IMR-90 (cell line): ENCODE data around the gene AMN. TPM values are rescaled to one million over a fixed set of nuclear protein-coding genes. Genes with fewer than 3 reads are reported as not detected.
A peak's percentile ranks its signal among the peaks of the same experiment; 100 is the strongest.

Experiments used
- ATAC-seq: fragments of 200-7000 bp; cut with Tn5 transposase; 2 replicates; pipeline ENCODE4 v1.9.1; 2020; ENCODE audit warnings: low read depth, mild to moderate bottlenecking, moderate library complexity
- BruUV-seq: library from RNA; stranded (reverse); fragments of 400-500 nt; replicated peaks from 2 replicates; lab custom pipeline; 2021; lab: Mats Ljungman, UMichigan
- CTCF ChIA-PET: fragments of 300-600 bp; formaldehyde crosslinking; extraction: SDS; loops from one replicate; lab custom pipeline; 2021; ENCODE audit warnings: antibody characterized with exemption; lab: Yijun Ruan, JAX
- POLR2A ChIA-PET: fragments of 300-600 bp; sonication (Branson Sonifier 250); formaldehyde crosslinking; loops from one replicate; lab custom pipeline; 2022; ENCODE audit warnings: antibody characterized with exemption; ENCODE audit not compliant: unreplicated experiment; lab: Charles Lee
- DNase-seq: peaks from one replicate; pipeline ENCODE4 v3.0.0; 2013
- H2AFZ ChIP-seq: replicated peaks from 2 replicates; pipeline ENCODE3; 2013; ENCODE audit warnings: low read length, mild to moderate bottlenecking; ENCODE audit not compliant: poor library complexity
- H2AK5ac ChIP-seq: 2 replicates; pipeline ENCODE4 v1.6.1; 2013; ENCODE audit warnings: low read depth, low read length, inconsistent platforms
- H2AK9ac ChIP-seq: replicated peaks from 2 replicates; pipeline ENCODE3; 2013; ENCODE audit warnings: mild to moderate bottlenecking, low read depth, low read length, moderate library complexity; ENCODE audit not compliant: poor library complexity
- H2BK120ac ChIP-seq: 2 replicates; pipeline ENCODE4 v1.6.1; 2013; ENCODE audit warnings: low read depth, low read length, inconsistent platforms
- H2BK15ac ChIP-seq: 3 replicates; pipeline ENCODE4 v1.6.1; 2013; ENCODE audit warnings: low read depth, low read length, inconsistent platforms
- H2BK20ac ChIP-seq: 2 replicates; pipeline ENCODE4 v1.6.1; 2013; ENCODE audit warnings: low read depth, mild to moderate bottlenecking, inconsistent platforms, low read length, moderate library complexity
- H2BK5ac ChIP-seq: 2 replicates; pipeline ENCODE4 v1.6.1; 2013; ENCODE audit warnings: mild to moderate bottlenecking, low read depth, low read length, inconsistent platforms; ENCODE audit not compliant: poor library complexity, severe bottlenecking
- H3K14ac ChIP-seq: replicated peaks from 2 replicates; pipeline ENCODE4 v1.6.1; 2013; ENCODE audit warnings: low read depth, low read length, inconsistent platforms
- H3K18ac ChIP-seq: 2 replicates; pipeline ENCODE4 v1.6.1; 2013; ENCODE audit warnings: low read depth, low read length, control low read depth
- H3K23ac ChIP-seq: 2 replicates; pipeline ENCODE4 v1.6.1; 2013; ENCODE audit warnings: low read depth, low read length, inconsistent platforms
- H3K27ac ChIP-seq: 2 replicates; pipeline ENCODE4 v1.5.1; 2013; ENCODE audit warnings: mild to moderate bottlenecking, control low read depth, low read length; ENCODE audit not compliant: insufficient read depth
- H3K27me3 ChIP-seq: 2 replicates; pipeline ENCODE4 v1.6.1; 2013; ENCODE audit warnings: low read length; ENCODE audit not compliant: control insufficient read depth, insufficient read depth
- H3K36me3 ChIP-seq: 2 replicates; pipeline ENCODE4 v1.6.1; 2013; ENCODE audit warnings: low read length, mixed read lengths; ENCODE audit not compliant: control insufficient read depth, insufficient read depth
- H3K4ac ChIP-seq: 2 replicates; pipeline ENCODE4 v1.6.1; 2013; ENCODE audit warnings: low read depth, low read length, inconsistent platforms
- H3K4me1 ChIP-seq: 2 replicates; pipeline ENCODE4 v1.6.1; 2013; ENCODE audit warnings: low read length, mixed read lengths; ENCODE audit not compliant: control insufficient read depth, insufficient read depth
- H3K4me2 ChIP-seq: 2 replicates; pipeline ENCODE4 v1.6.1; 2013; ENCODE audit warnings: low read depth, mild to moderate bottlenecking, control low read depth, low read length, moderate library complexity
- H3K4me3 ChIP-seq: 2 replicates; pipeline ENCODE4 v1.5.1; 2013; ENCODE audit warnings: low read depth, mild to moderate bottlenecking, control low read depth, low read length, moderate library complexity; ENCODE audit not compliant: insufficient read depth
- H3K56ac ChIP-seq: 2 replicates; pipeline ENCODE4 v1.6.1; 2013; ENCODE audit warnings: low read length, inconsistent platforms; ENCODE audit not compliant: insufficient read depth; ENCODE audit errors: extremely low read depth
- H3K79me1 ChIP-seq, 2 experiments: 2 replicates each; pipeline ENCODE4 v1.6.1; 2013; ENCODE audit warnings: low read length in 2 of 2, inconsistent platforms in 1 of 2, low read depth in 1 of 2
- H3K9ac ChIP-seq: 2 replicates; pipeline ENCODE4 v1.6.1; 2013; ENCODE audit warnings: low read depth, low read length, control low read depth
- H3K9me1 ChIP-seq: 2 replicates; pipeline ENCODE4 v1.6.1; 2013; ENCODE audit warnings: low read length, inconsistent platforms; ENCODE audit not compliant: insufficient read depth
- H3K9me3 ChIP-seq: 2 replicates; pipeline ENCODE4 v1.6.1; 2013; ENCODE audit warnings: low read length; ENCODE audit not compliant: control insufficient read depth, insufficient read depth
- H4K20me1 ChIP-seq: 2 replicates; pipeline ENCODE4 v1.6.1; 2013; ENCODE audit warnings: low read length, inconsistent platforms; ENCODE audit not compliant: insufficient read depth
- H4K5ac ChIP-seq: 2 replicates; pipeline ENCODE4 v1.6.1; 2013; ENCODE audit warnings: mild to moderate bottlenecking, low read depth, low read length, control low read depth
- H4K8ac ChIP-seq, 2 experiments: 2 replicates each; pipeline ENCODE4 v1.6.1; 2013; ENCODE audit warnings: low read depth in 2 of 2, low read length in 2 of 2, control low read depth in 1 of 2, inconsistent platforms in 1 of 2
- H4K91ac ChIP-seq: 2 replicates; pipeline ENCODE4 v1.6.1; 2013; ENCODE audit warnings: low read depth, low read length, inconsistent platforms; ENCODE audit not compliant: insufficient read depth
- BHLHE40 ChIP-seq: fragments of 150-350 bp; IDR thresholded peaks from 2 replicates; pipeline ENCODE4 v1.6.1; 2016; ENCODE audit warnings: mild to moderate bottlenecking, low read depth, low read length
- CEBPB ChIP-seq: IDR thresholded peaks from 2 replicates; pipeline ENCODE4 v1.6.1; 2012; ENCODE audit warnings: low read depth, low read length, improper control_type of control experiment
- CHD1 ChIP-seq: IDR thresholded peaks from 2 replicates; pipeline ENCODE4 v1.6.1; 2012; ENCODE audit warnings: low read depth, low read length, improper control_type of control experiment
- CTCF ChIP-seq: conservative IDR thresholded peaks from 2 replicates; pipeline ENCODE4 v1.5.1; 2012; ENCODE audit warnings: mild to moderate bottlenecking, low read depth, low read length, improper control_type of control experiment
- FOS ChIP-seq: fragments of 150-350 bp; IDR thresholded peaks from 2 replicates; pipeline ENCODE4 v1.6.1; 2016; ENCODE audit warnings: low read depth, low read length
- MAFK ChIP-seq: IDR thresholded peaks from 2 replicates; pipeline ENCODE4 v1.6.1; 2012; ENCODE audit warnings: low read depth, low read length, improper control_type of control experiment
- MAZ ChIP-seq: IDR thresholded peaks from 2 replicates; pipeline ENCODE4 v1.6.1; 2012; ENCODE audit warnings: low read depth, mild to moderate bottlenecking, low read length, improper control_type of control experiment, moderate library complexity, borderline replicate concordance
- MXI1 ChIP-seq: IDR thresholded peaks from 2 replicates; pipeline ENCODE4 v1.6.1; 2012; ENCODE audit warnings: low read depth, mild to moderate bottlenecking, low read length, moderate library complexity, borderline replicate concordance
- NFE2L2 ChIP-seq: fragments of 150-350 bp; IDR thresholded peaks from 2 replicates; pipeline ENCODE4 v1.6.1; 2016; ENCODE audit warnings: low read depth, mild to moderate bottlenecking, low read length
- POLR2A ChIP-seq: IDR thresholded peaks from 2 replicates; pipeline ENCODE4 v1.6.1; 2012; ENCODE audit warnings: mild to moderate bottlenecking, low read depth, low read length
- RAD21 ChIP-seq: IDR thresholded peaks from 2 replicates; pipeline ENCODE4 v1.6.1; 2012; ENCODE audit warnings: low read length, improper control_type of control experiment
- RCOR1 ChIP-seq: IDR thresholded peaks from 2 replicates; pipeline ENCODE4 v1.6.1; 2012; ENCODE audit warnings: mild to moderate bottlenecking, low read length, improper control_type of control experiment; ENCODE audit not compliant: insufficient replicate concordance
- RFX5 ChIP-seq: IDR thresholded peaks from 2 replicates; pipeline ENCODE4 v1.8.0; 2012; ENCODE audit warnings: low read depth, mild to moderate bottlenecking, low read length, moderate library complexity
- SMC3 ChIP-seq: fragments of 150-350 bp; IDR thresholded peaks from 2 replicates; pipeline ENCODE4 v1.6.1; 2016; ENCODE audit warnings: low read depth, mild to moderate bottlenecking, antibody characterized with exemption, low read length, moderate library complexity
- USF2 ChIP-seq: fragments of 150-350 bp; IDR thresholded peaks from 2 replicates; pipeline ENCODE4 v1.6.1; 2017; ENCODE audit warnings: mild to moderate bottlenecking, antibody characterized with exemption, low read length, low read depth
- WGBS, 2 experiments: methylation state at CpG; one replicate each; pipeline versions ENCODE4 v1.1.5 to v1.1.7; 2013; ENCODE audit warnings: missing lambda C conversion rate in 2 of 2; ENCODE audit not compliant: insufficient read length in 1 of 2; ENCODE audit errors: extremely low coverage in 2 of 2; 5-methylcytosine and 5-hydroxymethylcytosine counted together
- dilution Hi-C: fragments of 300-500 bp; cut with HindIII; formaldehyde crosslinking; loops from one replicate; pipeline ENCODE4 v1.14.3; 2018; ENCODE audit warnings: low sequenced_read_pairs; ENCODE audit not compliant: unreplicated experiment
- in situ Hi-C: fragments of 300-500 bp; cut with MboI; formaldehyde crosslinking; loops from 3 replicates; pipeline ENCODE4 v1.14.3; 2019; ENCODE audit warnings: low sequenced_read_pairs, inconsistent platforms, mixed read lengths
- intact Hi-C: fragments of 100-400 bp; cut with micrococcal nuclease; formaldehyde crosslinking; loops from 2 replicates; pipeline ENCODE4 v1.10.0; 2022
- polyA plus RNA-seq, 3 experiments: library from polyadenylated mRNA; depleted of rRNA; stranded (reverse); fragments of >200 nt; gene quantifications; 2 replicates each; pipeline ENCODE4 v1.2.3, GENCODE V29; 2012; ENCODE audit warnings: low replicate concordance in 1 of 3
- total RNA-seq: library from RNA; depleted of rRNA; stranded (reverse); fragments of >200 nt; gene quantifications from 2 replicates; pipeline ENCODE4 v1.2.3, GENCODE V29; 2012

The AMN gene
- total and polyA plus RNA-seq, 2 of the 4 experiments (the other 2 are of a cell fraction), result under 0.01 to 0.24 TPM

GRCh38 chr14:102905116-102906108 is 17.1 kb upstream of the AMN start:
- no peak overlapping the region for H2AK5ac ChIP-seq
- H4K8ac ChIP-seq, result no peak overlapping the region
- ChIA-PET CTCF (no interaction called here), POLR2A (no interaction called here)
- no peak overlapping the region for H2AK9ac ChIP-seq
- in situ Hi-C loops (no loop called here), intact Hi-C loops (no loop called here), dilution Hi-C loops (no loop called here)
- ATAC-seq, result no peak
- TF ChIP-seq RAD21, result no peak
- no peak for TF ChIP-seq CHD1
- TF ChIP-seq BHLHE40, result no peak
- no peak for TF ChIP-seq CTCF
- no peak for TF ChIP-seq MXI1
- TF ChIP-seq RCOR1, result no peak
- TF ChIP-seq RFX5, result no peak
- TF ChIP-seq FOS, result no peak
- TF ChIP-seq MAZ, result no peak
- no peak for TF ChIP-seq NFE2L2
- no peak for TF ChIP-seq MAFK
- TF ChIP-seq SMC3, result no peak
- no peak for TF ChIP-seq USF2
- no peak for TF ChIP-seq CEBPB
- no peak for TF ChIP-seq POLR2A
- H3K4me2 ChIP-seq, result no peak overlapping the region
- TSS peak; percentile 33 for BruUV-seq
- no peak overlapping the region for H3K9ac ChIP-seq
- H3K9me1 ChIP-seq, result 0 out of 2 replicates have a peak, but pooled peaks cover 2% of the 10 kb centered on the region
- no peak overlapping the region for H2BK5ac ChIP-seq
- H4K5ac ChIP-seq, result no peak overlapping the region
- H3K36me3 ChIP-seq, result peaks cover 23% of the 10 kb centered on the region
- H2BK120ac ChIP-seq, result no peak overlapping the region
- H3K14ac ChIP-seq, result no peak overlapping the region
- no peak overlapping the region for H3K18ac ChIP-seq
- no peaks in the 10 kb centered on the region for H3K4me1 ChIP-seq
- no peaks in the 10 kb centered on the region for H4K20me1 ChIP-seq
- H4K91ac ChIP-seq, result no peak overlapping the region
- no peak overlapping the region for H3K27ac ChIP-seq
- H3K23ac ChIP-seq, result no peak overlapping the region
- H3K56ac ChIP-seq, result no peak overlapping the region
- DNase-seq, result no peak
- H2BK20ac ChIP-seq, result no peak overlapping the region
- H2AFZ ChIP-seq, result no peak overlapping the region
- H3K4me3 ChIP-seq, result no peak overlapping the region
- H3K4ac ChIP-seq, result no peak overlapping the region
- H3K9me3 ChIP-seq, result no peaks in the 10 kb centered on the region
- no peaks in the 10 kb centered on the region for H3K27me3 ChIP-seq
- no peak overlapping the region for H2BK15ac ChIP-seq
- H3K79me1 ChIP-seq, result no peaks in the 10 kb centered on the region
- WGBS, 2 experiments, result 98% methylated on average over 14 of the region's 38 CpGs; no CpG with 5 or more reads in 1 of the 2 experiments
